ENCODE measurements around the gene CAPN5.

- TF ChIP-seq, protein P1, sequence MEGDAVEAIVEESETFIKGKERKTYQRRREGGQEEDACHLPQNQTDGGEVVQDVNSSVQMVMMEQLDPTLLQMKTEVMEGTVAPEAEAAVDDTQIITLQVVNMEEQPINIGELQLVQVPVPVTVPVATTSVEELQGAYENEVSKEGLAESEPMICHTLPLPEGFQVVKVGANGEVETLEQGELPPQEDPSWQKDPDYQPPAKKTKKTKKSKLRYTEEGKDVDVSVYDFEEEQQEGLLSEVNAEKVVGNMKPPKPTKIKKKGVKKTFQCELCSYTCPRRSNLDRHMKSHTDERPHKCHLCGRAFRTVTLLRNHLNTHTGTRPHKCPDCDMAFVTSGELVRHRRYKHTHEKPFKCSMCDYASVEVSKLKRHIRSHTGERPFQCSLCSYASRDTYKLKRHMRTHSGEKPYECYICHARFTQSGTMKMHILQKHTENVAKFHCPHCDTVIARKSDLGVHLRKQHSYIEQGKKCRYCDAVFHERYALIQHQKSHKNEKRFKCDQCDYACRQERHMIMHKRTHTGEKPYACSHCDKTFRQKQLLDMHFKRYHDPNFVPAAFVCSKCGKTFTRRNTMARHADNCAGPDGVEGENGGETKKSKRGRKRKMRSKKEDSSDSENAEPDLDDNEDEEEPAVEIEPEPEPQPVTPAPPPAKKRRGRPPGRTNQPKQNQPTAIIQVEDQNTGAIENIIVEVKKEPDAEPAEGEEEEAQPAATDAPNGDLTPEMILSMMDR (IDR thresholded peaks at IDR 0.05; ENCODE audit: poor library complexity), result no peak
- TF ChIP-seq EZH2phosphoT487 (IDR thresholded peaks at IDR 0.05; ENCODE audit: low read depth, severe bottlenecking, unreplicated experiment), result no peak
- no peak for TF ChIP-seq EZH2 (IDR thresholded peaks at IDR 0.05; ENCODE audit: borderline replicate concordance)
Measured at GRCh38 chr11:77136784-77137420, 70.1 kb downstream of the CAPN5 start.
